Tibial nerve (tissue), 4 donors: ENCODE results near the gene AHNAK2. TPM values are rescaled to one million over a fixed set of nuclear protein-coding genes. Genes with fewer than 3 reads are reported as not detected.

Experiments used
- DNase-seq, 2 donors: peaks; one replicate each; pipeline ENCODE4 v3.0.0-alpha.2; 2019; ENCODE audit warnings: low spot score in 2 of 2
- H3K27ac ChIP-seq, 4 donors: fragments of 200-600 bp; sonication (generic) in 3 of 4; one replicate each; pipeline ENCODE4 v1.5.1; 2017 to 2019; ENCODE audit warnings: mild to moderate bottlenecking in 1 of 4
- H3K27me3 ChIP-seq, 2 donors: fragments of 200-600 bp; sonication (generic) in 1 of 2; one replicate each; pipeline versions ENCODE4 v1.5.1 to v1.6.0; 2017 to 2019
- H3K36me3 ChIP-seq, 3 donors: fragments of 200-600 bp; sonication (generic); one replicate each; pipeline ENCODE4 v1.5.1; 2018 to 2019
- H3K4me1 ChIP-seq, 4 donors: fragments of 200-600 bp; sonication (generic) in 3 of 4; one replicate each; pipeline ENCODE4 v1.5.1; 2017 to 2019
- H3K4me3 ChIP-seq, 4 donors: fragments of 200-600 bp; sonication (generic) in 3 of 4; one replicate each; pipeline ENCODE4 v1.5.1; 2017 to 2019; ENCODE audit warnings: mild to moderate bottlenecking in 1 of 4, moderate library complexity in 1 of 4
- H3K9me3 ChIP-seq, 4 donors: fragments of 200-600 bp; sonication (generic) in 3 of 4; one replicate each; pipeline ENCODE4 v1.5.1; 2017 to 2019
- EP300 ChIP-seq, 2 donors: sonication (generic); formaldehyde crosslinking; IDR thresholded peaks; one replicate each; pipeline ENCODE4 v1.6.1; 2017; ENCODE audit warnings: antibody characterized with exemption in 2 of 2, mild to moderate bottlenecking in 1 of 2
- POLR2A ChIP-seq, 2 donors: fragments of 450-650 bp; IDR thresholded peaks; one replicate each; pipeline ENCODE4 v1.6.1; 2017; ENCODE audit warnings: antibody characterized with exemption in 2 of 2, mild to moderate bottlenecking in 2 of 2, moderate library complexity in 2 of 2
- WGBS, 2 donors: methylation state at CpG; one replicate each; pipeline ENCODE4 v1.1.5; 2018; 5-methylcytosine and 5-hydroxymethylcytosine counted together
- total RNA-seq, 4 donors: library from RNA; depleted of rRNA; stranded (reverse); fragments of >200 nt; gene quantifications; one replicate each; pipeline ENCODE4 v1.1.0, GENCODE V29; 2016
- TF ChIP-seq, protein P1 (sequence below), 5 experiments: fragments of 200-600 bp in 3 of 5; fragments of 450-650 bp in 2 of 5; sonication (generic) in 3 of 5; IDR thresholded peaks; one replicate each; pipeline ENCODE4 v1.5.1; 2016 to 2019; ENCODE audit warnings: antibody characterized with exemption in 5 of 5, mild to moderate bottlenecking in 3 of 5, moderate library complexity in 2 of 5

AHNAK2 gene
- total RNA-seq, 4 donors from 2014 or later, result 31.2 to 152 (median 118) TPM

DNA sequence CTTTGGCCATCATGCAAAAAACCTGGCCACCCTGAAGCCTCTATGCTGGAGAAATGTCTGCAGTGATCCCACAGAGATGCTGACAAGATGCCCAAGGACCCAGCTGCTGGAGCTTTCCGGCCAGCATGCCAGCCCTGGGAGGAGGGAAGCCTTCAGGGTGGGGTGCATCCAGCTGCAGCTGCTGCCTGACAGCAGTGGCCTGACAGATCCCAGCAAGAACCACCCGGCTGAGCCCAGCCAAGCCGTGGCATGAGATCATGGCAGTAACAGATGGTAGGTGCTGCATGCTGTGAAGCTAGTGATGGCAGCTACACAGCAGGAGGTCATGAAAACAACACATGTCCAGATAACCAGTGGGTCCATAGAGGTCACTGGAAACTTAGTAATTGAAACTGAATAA lies 21.2 kb upstream of the AHNAK2 start:
- Histone ChIP-seq H3K27ac (no peak overlapping the region), H3K4me3 (no peak overlapping the region), H3K4me1 (no peaks in the 10 kb centered on the region), H3K9me3 (peaks cover 0 to 4% (median 0%) of the 10 kb centered on the region in 4 donors), H3K36me3 (peaks cover 0 to 41% (median 2%) of the 10 kb centered on the region in 3 donors), H3K27me3 (no peaks in the 10 kb centered on the region)
- TF ChIP-seq POLR2A (IDR thresholded peaks at IDR 0.05), result no peak
- TF ChIP-seq EP300 (IDR thresholded peaks at IDR 0.05), result no peak
- TF ChIP-seq, protein P1, sequence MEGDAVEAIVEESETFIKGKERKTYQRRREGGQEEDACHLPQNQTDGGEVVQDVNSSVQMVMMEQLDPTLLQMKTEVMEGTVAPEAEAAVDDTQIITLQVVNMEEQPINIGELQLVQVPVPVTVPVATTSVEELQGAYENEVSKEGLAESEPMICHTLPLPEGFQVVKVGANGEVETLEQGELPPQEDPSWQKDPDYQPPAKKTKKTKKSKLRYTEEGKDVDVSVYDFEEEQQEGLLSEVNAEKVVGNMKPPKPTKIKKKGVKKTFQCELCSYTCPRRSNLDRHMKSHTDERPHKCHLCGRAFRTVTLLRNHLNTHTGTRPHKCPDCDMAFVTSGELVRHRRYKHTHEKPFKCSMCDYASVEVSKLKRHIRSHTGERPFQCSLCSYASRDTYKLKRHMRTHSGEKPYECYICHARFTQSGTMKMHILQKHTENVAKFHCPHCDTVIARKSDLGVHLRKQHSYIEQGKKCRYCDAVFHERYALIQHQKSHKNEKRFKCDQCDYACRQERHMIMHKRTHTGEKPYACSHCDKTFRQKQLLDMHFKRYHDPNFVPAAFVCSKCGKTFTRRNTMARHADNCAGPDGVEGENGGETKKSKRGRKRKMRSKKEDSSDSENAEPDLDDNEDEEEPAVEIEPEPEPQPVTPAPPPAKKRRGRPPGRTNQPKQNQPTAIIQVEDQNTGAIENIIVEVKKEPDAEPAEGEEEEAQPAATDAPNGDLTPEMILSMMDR (IDR thresholded peaks at IDR 0.05), result no peak
- DNase-seq, result no peak
- 97 to 100% methylated on average over 3 of the region's 3 CpGs for WGBS, 2 donors

DNA sequence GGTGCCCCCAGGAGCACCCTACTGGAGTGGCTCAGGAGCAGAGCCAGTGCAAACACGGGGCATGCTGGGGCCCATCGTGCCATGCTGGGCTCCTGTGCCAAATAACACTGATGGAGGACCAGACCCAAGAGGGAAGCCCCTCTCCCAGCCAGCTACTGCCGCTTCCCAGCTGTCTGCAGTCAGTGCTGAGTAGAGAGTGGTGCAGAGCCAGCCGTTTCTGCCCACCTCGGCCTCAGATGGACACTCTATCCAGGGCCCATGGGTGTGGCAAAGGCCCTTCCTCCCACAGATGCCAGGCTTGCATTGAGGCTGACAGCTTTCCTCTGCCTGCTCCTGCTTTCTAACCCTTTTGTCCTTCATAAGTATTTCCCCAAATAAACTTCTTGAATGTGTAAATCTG lies 20.6 kb upstream of the AHNAK2 start:
- no peaks in the 10 kb centered on the region for H3K4me1 ChIP-seq
- TF ChIP-seq POLR2A (IDR thresholded peaks at IDR 0.05) (no peak), EP300 (IDR thresholded peaks at IDR 0.05) (no peak)
- TF ChIP-seq, protein P1 (IDR thresholded peaks at IDR 0.05), result no peak
- no peak overlapping the region for H3K4me3 ChIP-seq
- H3K27me3 ChIP-seq, result no peaks in the 10 kb centered on the region
- H3K36me3 ChIP-seq, result peaks cover 0 to 46% (median 2%) of the 10 kb centered on the region in 3 donors
- H3K27ac ChIP-seq, result no peak overlapping the region
- peaks cover 0 to 4% (median 0%) of the 10 kb centered on the region in 4 donors for H3K9me3 ChIP-seq
- DNase-seq, result no peak
- 90% methylated on average over 4 to 5 of the region's 5 CpGs for WGBS, 2 donors

DNA sequence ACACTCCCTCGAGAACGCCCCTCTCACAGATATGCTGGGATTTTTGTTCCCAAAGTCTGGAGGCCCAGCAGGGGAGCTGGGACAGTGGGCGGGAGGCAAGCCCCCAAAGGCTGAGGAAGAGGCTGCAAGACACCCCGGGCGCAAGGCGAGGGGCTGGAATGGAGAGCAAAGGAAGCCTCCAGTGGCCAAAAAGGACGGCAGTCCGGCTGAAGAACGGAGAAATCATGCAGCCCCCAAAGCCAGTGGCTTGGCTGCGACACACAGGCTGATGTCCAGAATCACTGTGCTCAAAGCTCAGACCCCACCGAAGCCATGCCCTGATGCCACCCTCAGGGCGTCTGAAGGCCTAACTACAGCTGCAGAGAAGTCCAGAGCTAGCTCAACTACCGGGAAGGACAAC lies 18.3 kb upstream of the AHNAK2 start:
- Histone ChIP-seq H3K36me3 (peaks cover 0 to 69% (median 2%) of the 10 kb centered on the region in 3 donors), H3K9me3 (peaks cover 0 to 4% (median 0%) of the 10 kb centered on the region in 4 donors), H3K27ac (no peak overlapping the region), H3K27me3 (no peaks in the 10 kb centered on the region), H3K4me1 (no peaks in the 10 kb centered on the region), H3K4me3 (no peak overlapping the region)
- no peak for DNase-seq
- TF ChIP-seq, protein P1 (IDR thresholded peaks at IDR 0.05), result no peak
- TF ChIP-seq EP300 (IDR thresholded peaks at IDR 0.05) (no peak), POLR2A (IDR thresholded peaks at IDR 0.05) (no peak)
- WGBS, 2 donors, result 87 to 90% methylated on average over 13 of the region's 13 CpGs

DNA sequence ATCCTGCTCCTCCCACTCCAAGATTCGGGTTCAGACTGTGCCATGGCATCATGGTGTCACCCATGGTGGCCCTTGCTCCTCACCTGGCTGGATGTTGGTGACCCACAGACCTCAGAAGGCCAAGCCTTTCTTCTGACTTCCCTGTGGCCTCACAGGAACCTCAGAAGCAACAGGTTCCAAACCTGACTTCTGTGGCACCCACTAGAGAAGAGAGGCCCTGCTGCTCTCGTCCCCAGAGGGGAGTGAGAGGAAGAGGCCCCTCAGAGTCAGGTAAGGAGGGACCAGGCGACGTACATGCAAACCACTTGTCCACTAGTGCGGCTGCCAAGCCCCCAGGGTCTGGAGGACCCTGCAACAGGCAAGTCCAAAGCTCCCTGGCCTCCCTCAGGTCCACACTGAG lies 17.9 kb upstream of the AHNAK2 start:
- no peak overlapping the region for H3K27ac ChIP-seq
- DNase-seq, result no peak
- H3K4me3 ChIP-seq, result no peak overlapping the region
- peaks cover 0 to 74% (median 2%) of the 10 kb centered on the region in 3 donors for H3K36me3 ChIP-seq
- H3K27me3 ChIP-seq, result no peaks in the 10 kb centered on the region
- WGBS, 2 donors, result 85 to 89% methylated on average over 5 of the region's 5 CpGs
- no peaks in the 10 kb centered on the region for H3K4me1 ChIP-seq
- H3K9me3 ChIP-seq, result peaks cover 0 to 4% (median 0%) of the 10 kb centered on the region in 4 donors
- TF ChIP-seq, protein P1 (IDR thresholded peaks at IDR 0.05), result no peak
- no peak for TF ChIP-seq POLR2A (IDR thresholded peaks at IDR 0.05)
- TF ChIP-seq EP300 (IDR thresholded peaks at IDR 0.05), result no peak

DNA sequence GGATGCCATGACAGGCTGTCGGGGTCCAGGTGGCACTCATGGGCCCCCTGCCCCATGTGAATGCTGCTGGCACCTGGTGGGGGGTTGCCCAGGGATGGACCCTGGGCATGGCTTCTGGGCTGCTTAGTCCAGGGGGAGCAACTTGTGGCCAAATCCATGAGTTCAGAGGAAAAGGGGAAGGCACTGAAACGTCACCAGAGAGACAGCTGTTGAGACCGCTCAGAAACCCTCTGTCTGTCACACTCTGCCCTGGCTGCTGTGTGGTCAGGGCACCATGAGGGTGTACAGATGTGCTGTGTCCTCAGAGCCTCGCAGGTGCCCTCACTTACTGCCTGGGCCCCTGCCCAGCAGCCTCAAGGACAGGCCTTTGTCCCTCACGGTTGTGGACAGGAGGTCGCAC lies 16.8 kb upstream of the AHNAK2 start:
- 83 to 86% methylated on average over 3 to 6 of the region's 6 CpGs for WGBS, 2 donors
- Histone ChIP-seq H3K36me3 (peaks cover 0 to 84% (median 2%) of the 10 kb centered on the region in 3 donors), H3K27ac (no peak overlapping the region), H3K4me3 (no peak overlapping the region), H3K4me1 (no peaks in the 10 kb centered on the region), H3K27me3 (no peaks in the 10 kb centered on the region), H3K9me3 (peaks cover 0 to 4% (median 0%) of the 10 kb centered on the region in 4 donors)
- TF ChIP-seq EP300 (IDR thresholded peaks at IDR 0.05), result no peak
- TF ChIP-seq POLR2A (IDR thresholded peaks at IDR 0.05), result no peak
- TF ChIP-seq, protein P1 (IDR thresholded peaks at IDR 0.05), result no peak
- DNase-seq, result no peak
